Hematopoietic multipotent progenitor cell treated with erythropoietin and hydrocortisone succinate and interleukin-3 and kit ligand, for 8 days (in vitro differentiated cells): ENCODE data around the gene CPA1.
"Not testable (repeated sequence)": the region's sequence is repeated elsewhere in the genome, so short reads cannot be mapped to it uniquely, and the experiment has no call there.

Experiments
- DNase-seq: peaks from one replicate; pipeline ENCODE4 v3.0.0-alpha.2; 2015

CPA1 gene

GRCh38 chr7:130374507-130374906 is 5.8 kb upstream of the CPA1 start:
- DNase-seq, result no peak

- not testable (repeated sequence) for DNase-seq
Observed at GRCh38 chr7:130376461-130376860, 3.8 kb upstream of the CPA1 start.

DNA sequence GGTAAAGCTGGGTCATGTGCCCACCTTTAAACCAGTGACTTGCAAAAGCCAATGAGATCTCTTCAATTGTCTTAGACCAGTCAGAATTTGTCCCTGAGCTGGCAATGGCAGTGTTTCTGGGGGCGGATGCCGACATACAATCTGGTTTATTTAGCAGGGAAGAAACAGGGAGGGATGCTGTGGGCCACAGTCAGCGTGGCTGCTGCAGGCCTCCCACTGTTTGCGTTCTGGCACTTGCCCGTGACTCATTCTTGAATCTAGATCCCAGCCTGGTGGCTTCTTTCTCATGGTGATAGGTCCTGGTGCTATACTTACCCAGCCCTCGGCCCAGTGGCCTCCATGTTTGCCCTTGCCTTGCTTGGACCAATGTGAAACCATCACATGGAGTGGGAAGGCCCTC is 3.1 kb upstream of the CPA1 start:
- DNase-seq, result no peak

DNA sequence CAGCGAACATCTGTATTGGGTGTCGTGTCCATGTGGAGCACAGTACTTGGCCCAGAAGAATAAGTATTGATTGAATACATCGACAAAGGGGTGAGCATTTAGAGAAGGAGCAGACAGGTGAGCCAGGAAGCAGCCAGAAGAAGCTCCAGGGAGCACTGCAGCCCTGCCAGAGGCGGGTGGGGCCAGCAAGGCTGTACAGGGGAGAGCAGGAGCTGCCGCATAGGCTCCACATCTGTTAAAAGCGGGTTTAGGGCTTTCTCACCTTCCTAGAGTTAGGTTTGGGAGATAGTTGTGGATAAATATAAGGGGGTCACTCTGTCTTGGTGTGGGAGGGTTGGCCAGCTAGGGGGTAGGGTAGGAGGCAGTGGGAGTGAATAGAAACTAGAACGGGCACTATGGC is 1.3 kb upstream of the CPA1 start:
- DNase-seq, result no peak

DNA sequence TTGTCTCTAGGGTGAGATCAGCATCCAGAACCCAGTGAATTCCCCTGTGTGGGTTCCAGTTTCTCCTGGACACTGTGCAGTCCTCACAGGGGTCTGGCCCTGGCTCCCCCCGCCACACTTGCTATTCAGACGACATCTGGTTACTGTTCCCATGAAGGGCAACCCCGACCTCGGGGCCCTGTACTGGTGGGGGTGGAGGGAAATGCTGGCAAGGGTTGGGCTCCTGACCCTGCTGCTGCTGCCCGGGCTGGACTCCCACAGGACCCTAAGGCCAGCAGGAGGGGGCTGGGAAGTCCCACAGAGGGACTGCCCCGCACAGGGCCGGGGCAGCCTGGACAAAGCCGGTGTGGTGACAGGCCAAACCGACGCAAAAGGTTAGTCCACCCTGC is 768 bp upstream of the CPA1 start:
- DNase-seq, result no peak

DNA sequence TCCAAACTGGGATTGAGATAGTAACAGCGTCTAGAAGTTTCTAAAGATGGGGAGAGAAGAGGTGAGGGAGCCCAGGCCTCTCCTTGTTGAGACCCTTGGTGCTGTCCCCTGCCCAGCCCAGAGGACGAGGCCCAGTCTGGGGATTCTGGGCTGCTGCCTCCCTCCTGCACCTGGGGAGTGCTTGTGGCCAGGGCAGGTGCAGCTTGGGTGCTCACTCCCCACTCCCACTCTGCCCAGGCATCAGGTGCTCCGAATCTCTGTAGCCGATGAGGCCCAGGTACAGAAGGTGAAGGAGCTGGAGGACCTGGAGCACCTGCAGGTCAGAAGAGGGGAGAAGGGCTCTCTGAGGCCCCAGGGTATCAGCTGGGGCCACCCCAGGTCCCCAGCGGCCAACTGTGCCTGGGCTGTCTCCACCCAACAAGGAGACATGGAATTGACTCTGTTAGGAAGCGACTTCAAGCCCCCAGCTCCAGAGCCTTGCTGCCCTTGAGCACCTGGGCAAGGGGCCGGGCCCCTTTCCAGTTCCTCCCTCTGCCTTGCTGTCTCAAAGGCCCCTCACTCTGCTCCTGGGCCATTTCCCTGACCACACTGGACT is 664 bp downstream of the CPA1 start:
- no peak for DNase-seq

DNA sequence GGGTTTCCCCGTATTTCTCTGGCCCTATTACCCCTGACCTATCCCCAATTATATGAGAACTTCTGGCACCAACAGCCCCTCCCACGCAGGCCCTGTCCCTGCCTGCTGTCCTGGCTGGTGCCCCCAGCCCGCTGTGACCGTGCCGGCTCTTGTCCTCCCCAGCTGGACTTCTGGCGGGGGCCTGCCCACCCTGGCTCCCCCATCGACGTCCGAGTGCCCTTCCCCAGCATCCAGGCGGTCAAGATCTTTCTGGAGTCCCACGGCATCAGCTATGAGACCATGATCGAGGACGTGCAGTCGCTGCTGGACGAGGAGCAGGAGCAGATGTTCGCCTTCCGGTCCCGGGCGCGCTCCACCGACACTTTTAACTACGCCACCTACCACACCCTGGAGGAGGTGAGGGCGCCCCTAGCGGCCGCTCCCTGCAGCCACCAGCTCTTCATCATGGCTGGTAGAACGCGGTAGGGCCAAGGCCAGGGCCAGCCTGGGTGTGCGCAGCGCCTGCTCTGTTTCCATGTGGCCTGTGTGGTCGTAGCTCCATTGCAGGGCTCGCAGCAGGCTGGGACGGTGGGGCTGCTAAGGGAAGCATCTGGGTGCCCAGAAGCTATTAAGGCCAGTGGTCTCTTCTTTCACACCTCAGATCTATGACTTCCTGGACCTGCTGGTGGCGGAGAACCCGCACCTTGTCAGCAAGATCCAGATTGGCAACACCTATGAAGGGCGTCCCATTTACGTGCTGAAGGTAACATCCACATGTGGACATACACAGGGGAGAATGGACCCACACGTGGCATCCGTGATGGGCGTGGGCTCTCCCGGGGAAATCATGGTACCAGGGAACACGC is 1.4 kb downstream of the CPA1 start:
- no peak for DNase-seq

DNA sequence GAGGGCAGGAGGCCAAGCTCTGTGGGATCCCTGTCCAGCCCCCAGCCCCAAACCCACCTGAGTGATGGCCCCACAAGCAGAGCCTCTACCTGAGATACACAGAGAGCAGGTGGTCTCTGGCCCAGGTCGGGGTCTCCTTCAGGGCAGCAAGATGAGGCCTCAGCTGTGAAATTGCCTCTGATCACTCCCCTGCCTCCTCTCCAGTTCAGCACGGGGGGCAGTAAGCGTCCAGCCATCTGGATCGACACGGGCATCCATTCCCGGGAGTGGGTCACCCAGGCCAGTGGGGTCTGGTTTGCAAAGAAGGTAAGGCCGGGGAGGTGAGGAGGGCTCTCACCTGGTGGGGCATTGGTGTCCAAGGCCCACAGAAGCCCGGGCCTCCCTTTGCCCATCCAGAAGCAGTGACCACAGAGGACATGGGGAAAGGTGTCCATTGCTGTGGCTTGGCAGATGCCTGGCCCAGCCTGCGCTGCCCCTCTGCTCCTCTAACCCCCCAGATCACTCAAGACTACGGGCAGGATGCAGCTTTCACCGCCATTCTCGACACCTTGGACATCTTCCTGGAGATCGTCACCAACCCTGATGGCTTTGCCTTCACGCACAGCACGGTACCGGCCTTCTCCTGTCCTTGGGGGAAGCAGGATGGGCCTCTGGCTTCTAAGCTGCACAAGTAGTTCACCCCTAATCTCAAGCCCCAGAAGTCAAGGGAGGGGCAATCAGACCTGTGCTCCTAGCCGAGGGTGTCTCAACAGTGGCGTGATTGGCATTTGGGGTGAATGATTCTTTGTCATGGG is 3.1 kb downstream of the CPA1 start:
- no peak for DNase-seq

GRCh38 chr7:130384371-130384801 is 4.1 kb downstream of the CPA1 start:
- DNase-seq, result no peak

GRCh38 chr7:130384841-130385599 is 4.7 kb downstream of the CPA1 start:
- DNase-seq, result no peak

DNA sequence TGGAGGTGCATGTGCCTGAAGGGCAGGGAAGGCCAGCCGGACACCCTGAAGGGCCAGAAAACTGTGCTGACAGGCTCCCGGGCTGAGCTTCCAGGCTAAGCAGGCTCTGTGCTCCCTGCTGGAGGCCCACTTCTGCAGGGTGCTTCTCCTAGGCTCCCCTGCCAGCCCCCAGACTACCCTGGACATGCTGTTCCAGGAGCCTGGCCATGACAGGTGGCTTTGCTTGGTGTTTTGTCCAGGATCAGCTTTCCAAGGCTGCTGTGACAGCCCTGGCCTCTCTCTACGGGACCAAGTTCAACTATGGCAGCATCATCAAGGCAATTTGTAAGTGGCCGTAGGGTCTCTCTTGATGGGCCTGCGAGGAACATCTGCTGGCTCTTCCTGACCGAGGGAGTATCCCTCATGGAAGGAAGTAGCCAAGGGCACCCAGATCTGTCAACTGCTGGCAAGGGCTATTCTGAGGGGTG is 5.3 kb downstream of the CPA1 start:
- no peak for DNase-seq

GRCh38 chr7:130386876-130387275 is 6.6 kb downstream of the CPA1 start:
- DNase-seq, result no peak

DNA sequence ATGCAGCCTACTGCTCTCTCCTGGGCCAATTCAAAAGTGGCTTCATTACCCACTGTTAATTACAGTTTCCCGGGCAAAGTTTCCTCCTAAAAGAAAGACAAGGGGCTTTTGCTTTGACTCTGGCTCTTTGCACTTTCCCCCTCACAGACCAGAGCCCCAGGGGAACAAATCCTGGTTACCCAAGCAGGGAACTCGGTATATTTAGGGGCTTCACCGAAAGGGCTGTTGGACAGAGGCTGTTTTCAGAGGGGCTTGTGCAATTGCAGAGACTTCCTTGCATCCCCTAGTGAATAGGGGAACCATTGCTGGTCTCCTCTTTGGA is 7.0 kb downstream of the CPA1 start:
- no peak for DNase-seq

- no peak for DNase-seq
Observed at GRCh38 chr7:130387628-130388403, 7.5 kb downstream of the CPA1 start.

DNA sequence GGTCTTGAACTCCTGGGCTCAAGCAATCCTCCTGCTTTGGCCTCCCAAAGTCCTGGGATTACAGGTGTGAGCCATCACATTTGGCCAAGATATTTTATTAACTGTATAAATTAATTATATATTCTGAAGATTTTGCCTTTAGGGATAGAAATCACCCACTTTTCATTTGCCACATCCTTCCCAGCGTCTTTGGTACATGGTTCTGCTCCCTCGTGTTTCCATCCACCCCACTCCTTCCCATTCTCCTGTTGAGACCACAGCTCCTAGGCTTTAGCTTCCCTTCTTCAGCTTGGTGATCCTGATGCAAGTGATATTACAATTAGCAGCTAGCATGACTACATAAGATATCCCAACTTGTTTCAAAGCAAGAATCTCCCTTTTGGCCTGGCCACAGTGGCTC is 8.4 kb downstream of the CPA1 start:
- DNase-seq, result no peak

- DNase-seq, result no peak
Observed at GRCh38 chr7:130390486-130390885, 10.2 kb downstream of the CPA1 start.

DNA sequence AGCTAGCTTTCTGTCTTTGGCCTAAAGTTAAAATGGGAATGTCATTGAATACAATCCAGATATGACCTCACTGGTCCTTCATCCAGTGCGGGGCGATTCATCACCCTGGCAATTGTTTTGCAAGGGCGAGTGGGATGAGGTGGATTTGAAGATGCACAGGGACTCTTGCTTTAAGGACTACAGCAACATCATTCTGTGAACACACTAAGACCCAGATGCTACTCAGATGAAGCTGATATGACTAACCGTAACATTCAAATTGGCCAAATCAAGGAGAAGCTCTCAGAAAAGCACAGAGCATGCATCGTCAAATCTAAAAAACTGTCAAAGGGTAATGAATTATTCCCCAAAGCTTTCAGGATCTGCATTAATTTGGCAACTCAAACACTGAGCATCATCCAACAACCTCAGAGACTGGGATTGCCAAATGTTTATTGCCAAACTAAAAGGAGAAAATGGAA is 12.8 kb downstream of the CPA1 start:
- no peak for DNase-seq

GRCh38 chr7:130393841-130394411 is 13.6 kb downstream of the CPA1 start:
- no peak for DNase-seq

GRCh38 chr7:130394421-130395195 is 14.3 kb downstream of the CPA1 start:
- peak; percentile 67 for DNase-seq

GRCh38 chr7:130395421-130395820 is 15.1 kb downstream of the CPA1 start:
- no peak for DNase-seq

GRCh38 chr7:130396109-130396508 is 15.8 kb downstream of the CPA1 start:
- no peak for DNase-seq
